ENCODE results near the gene SELP. TPM values are rescaled to one million over a fixed set of nuclear protein-coding genes. Genes with fewer than 3 reads are reported as not detected.

SELP gene
- total RNA-seq, 1 donor from 2014 or later, result not detected

DNA sequence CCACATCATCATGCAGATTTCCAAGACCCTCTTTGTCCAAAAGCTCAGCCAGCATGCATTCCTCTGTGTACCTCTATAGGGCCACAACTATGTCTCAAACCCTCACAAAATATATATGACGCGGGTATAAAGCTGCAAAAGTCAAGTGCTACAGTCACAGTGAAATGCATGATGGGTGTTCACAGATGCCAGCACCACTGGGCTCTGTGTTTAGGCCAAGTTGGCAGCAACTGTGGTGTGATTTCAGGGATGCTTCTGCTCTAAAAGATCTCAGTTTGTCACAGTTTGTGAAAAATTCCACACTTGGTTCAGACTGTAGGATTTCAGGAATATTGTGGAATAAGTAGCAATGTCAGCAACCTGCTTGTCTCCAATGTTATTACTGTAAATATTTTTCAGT, 23.9 kb upstream of the SELP start:
- H3K4me3 ChIP-seq (ENCODE audit: low read depth, low read length), result no peak overlapping the region
- no peak for TF ChIP-seq CTCF (IDR thresholded peaks at IDR 0.05; ENCODE audit: insufficient read depth, low read length, poor library complexity, severe bottlenecking)
- no peak for DNase-seq (ENCODE audit: low read depth)
- H3K36me3 ChIP-seq (ENCODE audit: control insufficient read depth, insufficient read depth, low read length), result no peaks in the 10 kb centered on the region
- no peaks in the 10 kb centered on the region for H3K27me3 ChIP-seq (ENCODE audit: control insufficient read depth, insufficient read depth, low read length)

DNA sequence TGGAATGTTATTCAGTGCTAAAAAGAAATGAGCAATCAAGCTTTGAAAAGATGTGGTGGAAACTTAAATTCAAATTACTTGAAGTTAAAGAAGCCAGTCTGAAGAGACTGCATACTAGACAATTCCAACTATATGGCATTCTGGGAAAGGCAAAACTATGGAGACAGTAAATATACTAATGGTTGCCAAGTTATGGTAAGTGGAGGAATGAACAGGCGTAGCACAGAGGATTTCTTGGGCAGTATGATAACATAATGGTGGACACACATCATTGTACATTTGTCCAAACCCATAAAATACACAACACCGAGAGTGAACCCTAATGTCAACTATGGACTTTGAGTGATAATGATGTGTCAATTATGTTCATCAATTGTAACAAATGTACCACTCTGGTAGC, 21.1 kb upstream of the SELP start:
- Histone ChIP-seq H3K36me3 (ENCODE audit: control insufficient read depth, insufficient read depth, low read length) (no peaks in the 10 kb centered on the region), H3K27me3 (ENCODE audit: control insufficient read depth, insufficient read depth, low read length) (no peaks in the 10 kb centered on the region)
- no peak for DNase-seq (ENCODE audit: low read depth)

DNA sequence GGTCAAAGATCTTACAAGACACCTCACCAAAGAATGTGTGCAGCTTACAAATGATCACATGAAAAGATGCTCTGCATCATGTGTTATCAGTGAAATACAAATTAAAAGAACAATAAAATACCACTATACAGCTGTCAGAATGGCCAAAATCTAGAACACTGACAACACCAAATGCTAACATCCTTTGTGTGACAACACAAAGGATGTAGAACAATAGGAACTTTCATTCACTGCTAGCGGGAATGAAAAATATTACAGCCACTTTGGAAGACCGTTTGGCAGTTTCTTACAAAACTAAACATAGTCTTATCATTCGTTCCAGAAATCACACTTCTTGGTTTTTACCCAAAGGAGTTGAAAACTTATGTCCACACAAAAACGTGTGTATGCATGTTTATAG, 20.6 kb upstream of the SELP start:
- DNase-seq (ENCODE audit: low read depth), result no peak
- Histone ChIP-seq H3K27me3 (ENCODE audit: control insufficient read depth, insufficient read depth, low read length) (no peaks in the 10 kb centered on the region), H3K4me3 (ENCODE audit: low read depth, low read length) (no peak overlapping the region), H3K36me3 (ENCODE audit: control insufficient read depth, insufficient read depth, low read length) (no peaks in the 10 kb centered on the region)
- TF ChIP-seq CTCF (IDR thresholded peaks at IDR 0.05; ENCODE audit: insufficient read depth, low read length, poor library complexity, severe bottlenecking), result no peak

More for the DNA sequence above, 21.1 kb upstream of the SELP start:
- no peak for TF ChIP-seq CTCF (IDR thresholded peaks at IDR 0.05; ENCODE audit: insufficient read depth, low read length, poor library complexity, severe bottlenecking)
- no peak overlapping the region for H3K4me3 ChIP-seq (ENCODE audit: low read depth, low read length)

DNA sequence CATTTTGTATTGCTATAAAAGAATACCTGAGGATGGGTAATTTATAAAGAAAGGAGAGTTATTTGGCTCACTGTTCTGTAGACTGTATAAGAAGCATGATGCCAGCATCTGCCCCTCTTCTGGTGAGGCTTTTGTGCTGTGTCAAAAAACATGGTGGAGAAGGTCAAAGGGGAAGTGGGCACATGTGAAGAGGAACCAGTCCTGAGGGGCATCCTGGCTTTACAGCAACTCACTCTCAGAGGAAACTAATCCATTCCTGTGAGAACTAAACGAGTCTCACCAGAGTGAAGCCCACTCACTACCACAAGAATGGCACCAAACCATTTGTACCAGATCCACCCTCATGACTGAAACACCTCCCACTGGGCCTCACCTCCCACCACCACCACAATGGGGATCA, 18.8 kb upstream of the SELP start:
- no peaks in the 10 kb centered on the region for H3K27me3 ChIP-seq (ENCODE audit: control insufficient read depth, insufficient read depth, low read length)
- TF ChIP-seq CTCF (IDR thresholded peaks at IDR 0.05; ENCODE audit: insufficient read depth, low read length, poor library complexity, severe bottlenecking), result no peak
- DNase-seq (ENCODE audit: low read depth), result no peak
- no peak overlapping the region for H3K4me3 ChIP-seq (ENCODE audit: low read depth, low read length)
- no peaks in the 10 kb centered on the region for H3K36me3 ChIP-seq (ENCODE audit: control insufficient read depth, insufficient read depth, low read length)

- DNase-seq (ENCODE audit: low read depth), result no peak
- Histone ChIP-seq H3K36me3 (ENCODE audit: control insufficient read depth, insufficient read depth, low read length) (no peaks in the 10 kb centered on the region), H3K4me3 (ENCODE audit: low read depth, low read length) (no peak overlapping the region), H3K27me3 (ENCODE audit: control insufficient read depth, insufficient read depth, low read length) (no peaks in the 10 kb centered on the region)
- TF ChIP-seq CTCF (IDR thresholded peaks at IDR 0.05; ENCODE audit: insufficient read depth, low read length, poor library complexity, severe bottlenecking), result no peak
Observed at GRCh38 chr1:169648187-169648586, 18.3 kb upstream of the SELP start.

DNA sequence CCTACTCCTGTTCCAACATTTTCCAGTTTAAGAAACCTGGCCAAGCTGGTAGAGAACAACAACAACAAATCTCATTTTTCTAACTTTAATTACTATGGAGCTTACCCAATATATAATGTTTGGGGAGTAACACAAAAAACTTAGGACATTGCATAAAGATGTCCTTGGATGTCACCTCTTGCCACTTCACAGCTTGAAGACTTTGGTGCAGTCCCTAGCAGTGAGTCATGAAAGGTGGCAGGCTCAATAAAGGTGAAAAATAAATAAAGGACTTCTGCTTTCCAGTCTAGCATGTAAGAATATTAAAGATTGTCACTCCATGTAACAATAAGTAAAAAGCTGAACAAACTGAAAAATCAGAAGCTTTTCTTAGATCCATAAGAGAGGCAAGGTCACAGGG, 17.6 kb upstream of the SELP start:
- Histone ChIP-seq H3K4me3 (ENCODE audit: low read depth, low read length) (no peak overlapping the region), H3K27me3 (ENCODE audit: control insufficient read depth, insufficient read depth, low read length) (no peaks in the 10 kb centered on the region), H3K36me3 (ENCODE audit: control insufficient read depth, insufficient read depth, low read length) (no peaks in the 10 kb centered on the region)
- TF ChIP-seq CTCF (IDR thresholded peaks at IDR 0.05; ENCODE audit: insufficient read depth, low read length, poor library complexity, severe bottlenecking), result no peak
- no peak for DNase-seq (ENCODE audit: low read depth)

Measured in kidney epithelial cell (primary cell).